Activated gamma-delta T cell (primary cell): Measurements from ENCODE around the gene NRSN2.

Experiments used
- DNase-seq: peaks from one replicate; lab custom pipeline; 2025; lab: John Stamatoyannopoulos, UW

Gene NRSN2

GRCh38 chr20:397432-398237, 50.7 kb downstream of the NRSN2 start:
- DNase-seq: no peak

- no peak for DNase-seq
Observed at GRCh38 chr20:399182-399707, 52.3 kb downstream of the NRSN2 start.

- DNase-seq: no peak
Observed at GRCh38 chr20:400128-400453, 53.2 kb downstream of the NRSN2 start.

GRCh38 chr20:400454-401275, 53.8 kb downstream of the NRSN2 start:
- DNase-seq: no peak

GRCh38 chr20:401682-402495, 55.0 kb downstream of the NRSN2 start:
- no peak for DNase-seq

- DNase-seq: no peak
Observed at GRCh38 chr20:402496-402885, 55.6 kb downstream of the NRSN2 start.

GRCh38 chr20:402898-403581, 56.1 kb downstream of the NRSN2 start:
- no peak for DNase-seq

- no peak for DNase-seq
Observed at GRCh38 chr20:403582-403957, 56.7 kb downstream of the NRSN2 start.

- DNase-seq: no peak
Observed at GRCh38 chr20:404088-404487, 57.2 kb downstream of the NRSN2 start.
